GM19324 (cell line): Measurements from ENCODE around the gene MBD3.
"Not testable (repeated sequence)": the region's sequence is repeated elsewhere in the genome, so short reads cannot be mapped to it uniquely, and the experiment has no call there.

Source experiments
- ATAC-seq: cut with Tn5 transposase; IDR thresholded peaks from one replicate; pipeline ENCODE4 v1.9.1; 2021; ENCODE audit warnings: mild to moderate bottlenecking, moderate library complexity; ENCODE audit not compliant: unreplicated experiment, low FRiP score

Gene MBD3

DNA sequence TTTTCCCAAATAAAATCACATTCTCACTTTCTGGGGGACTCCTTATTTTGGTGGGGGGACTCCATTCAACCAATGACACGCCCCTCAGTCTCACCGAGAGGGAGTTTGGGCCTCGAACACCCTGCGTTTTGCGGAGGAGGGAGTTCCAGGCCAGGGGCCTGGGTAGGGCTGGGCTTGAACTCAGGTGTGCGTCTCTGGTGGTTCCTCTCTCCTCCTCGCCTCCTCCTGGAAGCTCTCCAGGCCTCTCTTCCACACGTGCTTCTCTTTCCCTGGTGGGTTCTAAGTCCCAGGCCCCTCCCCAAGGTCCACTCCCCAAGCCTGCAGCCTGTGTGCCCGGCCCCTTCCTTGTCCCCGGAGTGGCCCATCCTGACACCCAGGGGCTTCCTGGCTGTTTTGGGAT lies 39.2 kb downstream of the MBD3 start:
- no peak for ATAC-seq

DNA sequence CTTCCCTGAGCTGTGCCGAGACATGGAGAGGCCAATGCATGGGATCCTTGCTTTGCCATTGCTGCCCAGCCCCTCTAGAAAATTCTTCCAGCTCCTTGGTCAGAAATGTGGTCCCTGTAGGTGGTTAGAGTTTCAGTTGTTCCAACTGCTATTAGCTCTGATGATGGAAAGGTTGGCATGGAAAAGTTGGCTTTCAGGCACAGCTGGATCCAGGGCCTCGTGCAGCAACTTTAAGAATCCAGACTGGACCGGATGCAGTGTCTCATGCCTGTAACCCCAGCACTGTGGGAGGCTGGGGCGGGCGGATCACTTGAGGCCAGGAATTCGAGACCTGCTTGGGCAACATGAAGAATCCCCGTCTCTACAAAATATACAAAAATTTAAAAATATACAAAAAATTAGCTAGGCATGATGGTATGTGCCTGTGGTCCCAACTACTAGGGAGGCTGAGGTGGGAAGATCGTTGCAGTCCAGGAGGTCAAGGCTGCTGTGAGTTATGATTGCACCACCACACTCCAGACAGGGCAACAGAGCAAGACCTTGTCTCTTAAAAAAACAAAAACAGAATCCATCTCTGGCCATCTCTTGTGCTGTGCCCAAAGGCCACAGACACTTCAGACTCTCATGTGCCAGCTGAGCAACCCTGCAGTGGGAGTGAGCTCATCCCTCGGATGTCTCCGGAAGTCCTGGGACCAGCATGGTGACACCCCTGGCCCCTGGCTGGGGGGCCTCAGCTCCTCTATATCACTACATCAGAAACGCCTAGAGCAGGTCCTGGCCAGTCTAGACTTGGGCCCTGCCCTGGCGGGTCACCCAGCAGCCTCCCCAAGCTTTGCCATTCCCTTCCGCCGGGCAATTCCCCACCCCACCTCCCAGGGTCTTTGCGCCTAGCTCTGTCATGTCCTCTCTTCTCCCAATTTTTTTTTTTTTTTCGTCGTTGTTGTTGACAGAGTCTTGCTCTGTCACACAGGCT lies 41.3 kb downstream of the MBD3 start:
- ATAC-seq = no peak

DNA sequence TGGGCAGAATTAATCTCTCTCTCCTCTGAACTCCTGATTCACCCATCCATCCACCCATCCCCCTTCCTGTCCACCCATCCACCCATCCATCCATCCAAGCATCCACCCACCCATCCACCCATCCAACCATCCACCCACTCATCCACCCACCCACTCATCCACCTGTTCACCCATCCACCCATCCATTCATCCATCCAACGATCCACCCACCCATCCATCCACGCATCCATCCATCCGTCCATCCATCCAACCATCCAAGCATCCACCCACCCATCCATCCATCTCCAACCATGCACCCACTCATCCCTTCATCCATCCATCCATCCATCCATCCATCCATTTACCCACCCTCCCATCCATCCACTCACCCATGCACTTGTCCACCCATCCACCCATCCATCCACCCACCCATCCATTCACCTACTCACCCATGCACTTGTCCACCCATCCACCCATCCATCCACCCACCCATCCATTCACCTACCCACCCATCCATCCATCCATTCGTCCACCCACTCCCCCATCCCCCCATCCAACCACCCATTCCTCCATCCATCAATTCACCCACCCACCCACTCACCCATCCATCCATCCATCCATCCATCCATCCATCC lies 43.2 kb downstream of the MBD3 start:
- ATAC-seq = no peak

DNA sequence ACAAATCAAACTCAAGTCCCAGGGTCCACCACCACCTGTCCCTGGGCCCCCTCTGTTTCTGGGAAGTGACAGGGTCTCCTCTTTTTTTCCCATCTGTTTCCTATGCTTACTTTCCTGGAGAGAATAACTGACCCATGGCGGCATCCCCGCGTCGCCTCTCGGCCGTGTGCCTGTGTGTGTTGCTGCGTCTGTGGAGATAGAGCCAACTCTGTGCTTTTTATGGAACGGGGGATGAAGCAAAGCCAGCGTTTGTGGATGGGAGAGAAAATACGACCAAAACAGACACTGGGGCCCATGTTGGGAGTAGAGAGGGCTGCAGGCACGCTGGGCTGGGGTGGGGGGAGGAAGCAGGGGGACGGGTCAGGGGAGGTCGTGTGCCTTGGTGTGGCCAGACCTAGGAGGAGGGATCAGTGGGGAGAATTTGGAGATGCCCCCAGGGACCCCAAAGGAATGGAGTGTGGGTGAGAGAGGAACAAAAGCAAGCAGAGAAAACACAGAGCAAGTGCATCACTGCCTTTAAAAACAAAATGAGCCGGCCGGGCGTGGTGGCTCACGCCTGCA lies 52.2 kb downstream of the MBD3 start:
- ATAC-seq = no peak

DNA sequence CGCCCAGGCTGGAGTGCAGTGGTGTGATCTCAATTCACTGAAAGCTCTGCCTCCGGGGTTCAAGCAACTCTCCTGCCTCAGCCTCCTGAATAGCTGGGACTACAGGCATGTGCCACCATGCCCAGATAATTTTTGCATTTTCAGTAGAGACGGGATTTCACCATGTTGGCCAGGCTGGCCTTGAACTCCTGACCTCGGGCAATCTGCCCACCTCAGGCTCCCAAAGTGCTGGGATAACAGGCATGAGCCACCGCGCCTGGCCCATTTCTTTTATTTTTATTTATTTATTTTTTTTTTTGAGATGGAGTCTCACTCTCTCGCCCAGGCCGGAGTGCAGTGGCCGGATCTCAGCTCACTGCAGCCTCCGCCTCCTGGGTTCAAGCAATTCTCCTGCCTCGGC lies 52.9 kb downstream of the MBD3 start:
- ATAC-seq = not testable (repeated sequence)

DNA sequence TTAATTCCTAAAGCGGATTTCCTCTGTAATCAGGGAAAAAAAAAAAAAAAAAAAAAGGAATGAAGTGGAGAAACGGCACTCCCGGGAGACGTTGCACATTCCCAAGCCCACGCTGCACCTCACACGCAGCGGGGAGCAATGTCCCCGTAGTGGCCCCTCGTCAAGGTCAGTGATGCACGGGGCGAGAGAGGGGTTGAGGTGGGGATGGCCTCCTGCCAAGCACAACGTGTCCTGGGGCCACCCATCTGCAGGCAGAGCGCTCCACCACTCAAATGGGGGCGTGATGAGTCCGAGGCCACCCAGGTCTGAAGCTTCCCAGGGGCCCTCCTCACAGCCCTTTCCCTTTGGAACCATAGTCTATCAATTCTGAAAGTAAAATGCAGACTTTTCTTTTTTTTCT lies 53.7 kb downstream of the MBD3 start:
- ATAC-seq = no peak

DNA sequence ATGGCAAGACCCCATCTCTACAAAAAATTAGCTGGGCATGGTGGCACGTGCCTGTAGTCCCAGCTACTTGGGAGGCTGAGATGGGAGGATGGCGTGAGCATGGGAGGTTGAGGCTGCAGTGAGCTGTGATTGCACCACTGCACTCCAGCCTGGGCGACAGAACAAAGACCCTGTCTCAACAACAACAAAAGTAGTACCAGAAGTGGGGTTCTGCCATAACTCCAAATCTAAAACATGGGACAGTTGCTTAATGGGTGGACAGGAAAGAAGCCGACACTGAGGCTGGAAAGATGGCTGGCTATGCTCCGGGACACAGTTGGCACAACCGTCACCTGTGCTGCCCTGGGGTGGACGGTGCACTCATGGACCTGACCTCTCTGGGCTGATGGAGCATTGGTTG lies 57.0 kb downstream of the MBD3 start:
- ATAC-seq = not testable (repeated sequence)

DNA sequence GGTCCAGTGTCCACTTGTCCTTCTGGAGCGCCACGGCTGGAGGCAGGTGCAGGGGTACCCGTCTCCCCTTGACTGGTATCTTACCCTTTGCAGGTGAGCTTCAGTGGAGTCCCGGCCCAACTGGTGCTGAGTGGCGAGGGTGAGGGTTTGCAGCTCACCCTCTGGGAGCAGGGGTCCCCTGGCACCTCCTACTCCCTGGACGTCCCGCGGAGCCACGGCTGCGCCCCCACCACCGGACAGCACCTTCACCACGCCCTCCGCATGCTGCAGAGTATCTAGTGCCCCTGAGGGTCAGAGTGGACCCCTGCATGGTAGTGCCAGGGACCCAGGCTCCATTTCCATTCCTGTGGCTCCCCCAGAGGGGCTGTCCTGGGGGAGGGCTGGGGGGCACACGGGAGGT lies 57.7 kb downstream of the MBD3 start:
- ATAC-seq = no peak

DNA sequence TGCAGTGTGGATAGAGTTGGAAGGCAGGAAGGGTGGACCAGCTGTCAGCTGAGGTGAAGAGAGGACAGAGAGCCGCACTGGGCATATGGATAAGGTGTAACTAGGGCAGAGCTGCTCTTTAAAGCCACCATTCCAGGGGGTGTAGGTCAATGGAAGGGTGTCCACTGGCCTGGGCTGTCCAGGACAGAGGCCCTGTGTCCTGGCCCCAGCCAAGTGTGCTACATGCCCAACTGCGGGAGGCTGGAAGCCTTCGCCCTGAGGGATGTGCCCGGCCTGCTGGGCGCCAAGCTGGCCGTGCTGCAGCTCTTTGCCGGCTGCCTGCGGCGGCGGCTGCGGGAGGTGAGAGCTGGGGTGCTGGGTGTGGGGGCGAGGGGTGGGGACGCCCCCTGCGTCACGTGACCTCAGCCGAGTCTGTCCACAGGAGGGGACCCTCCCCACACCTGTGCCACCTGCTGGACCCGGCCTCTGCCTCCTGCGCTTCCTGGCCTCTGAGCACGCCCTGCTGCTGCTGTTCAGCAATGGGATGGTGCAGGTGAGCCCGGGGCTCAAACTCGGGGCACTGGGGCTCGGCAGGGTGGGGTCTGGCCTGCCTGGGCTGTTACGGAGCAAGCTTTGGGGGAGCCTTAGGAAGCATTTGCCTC lies 59.0 kb downstream of the MBD3 start:
- ATAC-seq = no peak

DNA sequence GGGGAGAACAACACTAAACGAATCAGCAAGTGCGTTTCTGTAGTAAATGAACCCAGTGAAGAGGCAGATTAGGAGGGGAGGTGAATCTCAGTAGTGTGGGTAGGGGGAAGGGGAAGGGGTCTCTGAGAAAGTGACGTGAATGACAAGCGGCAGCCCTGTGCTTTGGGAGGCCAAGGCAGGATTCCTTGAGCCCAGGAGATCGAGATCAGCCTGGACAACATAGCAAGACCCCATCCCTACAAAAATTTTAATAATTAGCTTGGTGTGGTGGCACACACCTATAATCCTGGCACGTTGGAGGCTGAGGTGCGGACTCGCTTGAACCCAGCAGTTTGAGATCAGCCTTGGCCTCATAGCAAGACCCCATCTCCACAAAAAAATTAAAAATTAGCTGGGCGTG lies 60.7 kb downstream of the MBD3 start:
- ATAC-seq = no peak

DNA sequence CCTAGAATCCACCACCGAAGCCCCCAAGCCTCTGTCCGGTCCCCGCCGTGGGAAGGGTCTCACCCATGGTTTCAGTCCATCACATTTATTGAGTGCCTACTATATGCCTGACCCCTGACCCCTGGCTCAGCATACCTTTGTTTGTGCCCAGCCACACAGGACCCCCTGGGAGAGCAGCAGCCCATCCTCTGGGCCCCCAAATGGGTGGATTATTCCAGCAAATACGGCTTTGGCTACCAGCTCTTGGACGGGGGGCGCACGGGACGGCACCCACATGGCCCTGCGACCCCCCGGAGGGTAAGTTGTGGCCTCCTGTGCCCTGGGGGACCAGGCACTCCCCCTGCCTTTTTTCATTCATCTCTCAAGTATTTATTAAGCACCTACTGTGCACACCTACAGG lies 61.1 kb downstream of the MBD3 start:
- no peak for ATAC-seq

DNA sequence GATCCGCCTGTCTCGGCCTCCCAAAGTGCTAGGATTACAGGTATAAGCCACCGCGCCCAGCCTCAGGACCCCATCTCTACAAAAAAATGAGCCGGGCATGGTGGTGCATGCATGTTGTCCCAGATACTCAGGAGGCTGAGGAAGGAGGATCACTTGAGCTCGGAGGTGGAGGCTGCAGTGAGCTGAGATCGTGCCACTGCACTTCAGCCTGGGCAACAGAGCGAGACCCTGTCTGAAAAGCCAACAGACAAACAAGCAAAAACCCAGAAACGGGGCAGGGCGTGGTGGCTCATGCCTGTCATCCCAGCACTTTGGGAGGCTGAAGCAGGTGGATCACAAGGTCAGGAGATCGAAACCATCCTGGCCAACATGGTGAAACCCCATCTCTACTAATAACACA lies 61.8 kb downstream of the MBD3 start:
- not testable (repeated sequence) for ATAC-seq

DNA sequence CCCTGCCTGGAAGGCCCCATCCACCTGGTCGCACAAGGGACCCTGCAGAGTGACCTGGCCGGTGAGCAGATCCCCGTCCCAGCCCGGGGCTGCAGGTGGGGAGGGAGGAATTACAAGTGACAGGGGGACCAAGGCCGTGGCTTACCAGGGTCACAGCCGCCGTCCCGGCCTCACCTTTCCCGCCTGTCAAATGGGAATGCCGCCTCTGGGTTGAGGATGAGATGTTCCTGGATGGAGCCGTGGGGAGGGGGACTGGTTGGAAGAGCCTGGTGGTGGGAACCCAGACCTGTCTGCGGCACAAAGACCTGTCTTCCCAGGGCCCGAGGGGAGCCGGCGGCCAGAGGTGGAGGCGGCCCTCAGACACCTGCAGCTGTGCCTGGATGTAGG lies 63.2 kb downstream of the MBD3 start:
- ATAC-seq = no peak

DNA sequence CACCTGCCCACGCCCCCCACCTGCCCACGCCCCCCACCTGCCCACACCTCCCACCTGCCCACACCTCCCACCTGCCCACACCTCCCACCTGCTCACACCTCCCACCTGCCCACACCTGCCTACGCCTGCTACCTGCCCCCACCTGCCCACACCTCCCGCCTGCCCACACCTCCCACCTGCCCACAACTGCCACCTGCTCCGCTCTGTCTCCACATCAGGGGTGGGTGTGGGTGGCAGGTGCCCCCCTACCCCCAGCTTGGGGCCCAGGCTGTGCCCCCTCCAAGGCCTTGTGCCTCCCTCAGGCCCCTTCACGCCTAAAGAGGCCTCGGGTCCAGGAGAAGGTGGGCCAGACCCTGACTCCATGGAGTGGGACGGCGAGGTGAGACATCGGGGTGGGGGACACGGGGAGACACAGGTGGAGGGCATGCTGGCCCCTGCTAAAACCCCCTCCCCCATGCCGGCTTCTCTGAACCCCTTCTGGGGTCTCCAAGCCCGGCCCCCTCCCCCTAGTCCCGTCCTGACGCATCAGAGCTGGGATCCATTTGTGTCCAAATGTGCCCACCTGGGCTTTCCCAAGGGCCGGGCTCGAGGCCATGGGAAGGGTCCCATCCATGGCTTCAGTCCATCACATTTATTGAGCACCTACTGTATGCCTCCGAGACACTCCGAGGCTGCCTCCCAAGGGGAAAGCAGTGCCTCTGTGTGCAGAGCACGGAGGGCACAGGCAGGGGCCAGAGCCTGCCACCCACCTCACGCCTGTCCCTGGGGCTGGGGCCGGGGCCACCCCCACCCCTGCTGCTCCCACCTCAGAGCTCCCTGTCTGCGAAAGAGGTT lies 63.9 kb downstream of the MBD3 start:
- no peak for ATAC-seq

DNA sequence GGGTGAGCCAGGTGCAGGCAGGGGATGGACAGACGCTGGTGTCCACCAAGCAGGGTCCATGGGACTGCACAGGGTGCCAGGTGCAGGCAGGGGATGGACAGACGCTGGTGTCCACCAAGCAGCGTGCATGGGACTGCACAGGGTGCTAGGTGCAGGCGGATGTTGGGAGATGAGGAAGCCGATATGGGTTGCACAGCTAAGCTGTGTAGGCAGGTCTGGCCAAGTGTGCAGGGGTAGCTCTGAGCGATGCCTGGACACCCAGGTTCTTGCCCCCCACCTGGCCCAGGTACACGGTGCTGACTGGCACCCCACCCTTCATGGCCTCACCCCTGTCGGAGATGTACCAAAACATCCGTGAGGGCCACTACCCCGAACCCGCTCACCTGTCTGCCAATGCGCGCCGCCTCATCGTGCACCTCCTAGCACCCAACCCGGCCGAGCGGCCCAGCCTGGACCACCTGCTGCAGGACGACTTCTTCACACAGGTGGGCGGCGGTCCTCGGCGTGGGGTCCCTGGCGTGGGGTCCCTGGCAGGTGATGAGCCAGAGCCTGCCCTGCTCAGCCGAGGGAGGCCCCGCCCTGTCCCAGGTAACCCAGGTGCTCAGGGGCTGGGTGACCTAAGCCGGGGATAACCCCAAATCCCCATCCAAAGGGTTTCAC lies 64.9 kb downstream of the MBD3 start:
- no peak for ATAC-seq

DNA sequence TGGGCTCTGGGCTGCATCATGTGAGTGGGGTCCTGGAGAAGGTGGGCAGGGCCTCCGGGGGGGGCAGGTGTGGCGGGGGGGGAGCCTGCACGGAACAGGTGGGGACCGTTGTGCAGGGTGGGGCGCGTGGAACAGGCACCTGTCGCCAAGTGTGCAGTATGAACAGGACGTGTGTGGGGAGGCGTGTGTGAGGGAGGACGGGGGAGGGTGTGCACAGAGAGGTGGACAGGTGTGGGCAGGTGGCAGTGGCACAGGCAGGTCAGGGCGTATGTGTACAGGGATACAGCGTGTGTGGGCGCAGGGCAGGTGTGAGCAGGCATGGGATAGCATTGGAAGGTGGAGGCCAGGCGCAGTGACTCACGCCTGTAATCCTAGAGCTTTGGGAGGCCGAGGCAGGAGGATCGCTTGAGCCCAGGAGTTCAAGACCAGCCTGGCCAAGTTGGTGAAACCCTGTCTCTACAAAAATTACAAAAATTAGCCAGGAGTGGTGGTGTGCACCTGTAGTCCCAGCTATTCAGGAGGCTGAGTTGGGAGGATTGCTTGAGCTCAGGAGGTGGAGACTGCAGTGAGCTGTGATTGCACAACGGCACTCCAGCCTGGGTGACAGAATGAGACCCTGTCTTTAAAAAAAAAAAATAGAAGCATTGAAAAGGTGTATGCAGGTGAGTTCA lies 65.6 kb downstream of the MBD3 start:
- ATAC-seq = no peak

DNA sequence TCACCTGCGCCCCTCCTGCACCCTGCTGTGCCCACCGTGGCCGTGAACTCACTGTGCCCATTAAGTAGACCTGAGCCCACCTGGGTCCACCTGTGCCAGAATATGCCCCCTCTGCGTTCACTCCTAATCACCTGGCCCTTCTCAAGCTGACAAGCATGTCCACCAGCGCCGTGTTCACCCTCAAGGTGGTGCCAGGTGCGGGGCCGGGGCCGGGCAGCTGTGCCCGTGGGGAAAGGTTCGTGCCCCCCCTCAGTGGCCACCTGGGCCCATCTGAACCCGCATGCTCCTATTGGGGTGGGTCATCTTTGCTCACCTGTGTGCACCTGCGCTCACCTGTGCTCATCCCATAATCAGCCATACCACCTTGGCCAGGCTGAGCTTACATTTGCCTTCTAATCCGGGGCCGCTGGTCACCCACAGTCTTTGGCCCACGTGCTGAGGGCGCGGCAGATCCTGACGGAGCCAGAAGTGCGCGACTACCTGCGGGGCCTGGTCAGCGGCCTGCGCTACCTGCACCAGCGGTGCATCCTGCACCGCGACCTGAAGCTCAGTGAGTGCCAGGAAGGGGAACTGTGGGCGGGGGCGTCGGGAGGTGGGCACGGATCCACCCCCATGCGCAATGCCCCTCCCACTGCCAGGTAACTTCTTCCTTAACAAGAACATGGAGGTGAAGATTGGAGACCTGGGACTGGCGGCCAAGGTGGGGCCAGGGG lies 66.4 kb downstream of the MBD3 start:
- ATAC-seq = no peak

DNA sequence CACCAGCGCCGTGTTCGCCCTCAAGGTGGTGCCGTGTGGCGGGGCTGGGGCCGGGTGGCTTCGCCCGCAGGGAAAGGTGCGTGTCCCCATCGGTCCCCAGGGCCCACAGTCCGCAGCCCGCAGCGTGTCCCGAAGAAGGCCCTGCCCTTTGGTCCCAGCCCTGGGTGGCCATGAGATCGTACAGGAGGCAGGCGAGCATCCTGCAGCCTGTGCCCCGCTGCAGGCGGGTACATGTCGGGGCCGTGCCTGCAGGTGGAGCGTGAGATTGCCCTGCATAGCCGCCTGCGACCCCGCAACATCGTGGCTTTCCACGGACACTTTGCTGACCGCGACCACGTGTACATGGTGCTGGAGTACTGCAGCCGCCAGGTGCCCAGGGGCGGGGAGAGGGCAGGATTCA lies 67.3 kb downstream of the MBD3 start:
- ATAC-seq = no peak

DNA sequence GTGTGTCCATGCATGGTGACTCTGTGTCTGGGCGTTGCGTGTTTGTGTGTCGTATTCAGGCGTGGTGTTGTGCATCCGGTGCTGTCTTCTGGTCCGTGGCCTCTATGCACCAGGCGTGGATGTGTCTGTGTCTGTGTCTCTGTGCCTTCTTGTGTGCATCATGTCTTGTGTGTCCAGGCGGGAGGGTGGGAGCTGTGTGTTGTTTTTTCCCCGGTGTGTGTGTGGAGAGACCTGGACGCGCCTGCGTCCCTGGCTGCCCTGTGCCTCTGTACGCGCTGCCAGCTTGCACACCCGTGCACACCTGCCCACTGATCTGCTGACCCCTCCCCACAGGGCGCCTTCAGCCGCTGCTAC lies 67.7 kb downstream of the MBD3 start:
- ATAC-seq = no peak
